ENCODE data around the gene NT5DC2.

The NT5DC2 gene

DNA sequence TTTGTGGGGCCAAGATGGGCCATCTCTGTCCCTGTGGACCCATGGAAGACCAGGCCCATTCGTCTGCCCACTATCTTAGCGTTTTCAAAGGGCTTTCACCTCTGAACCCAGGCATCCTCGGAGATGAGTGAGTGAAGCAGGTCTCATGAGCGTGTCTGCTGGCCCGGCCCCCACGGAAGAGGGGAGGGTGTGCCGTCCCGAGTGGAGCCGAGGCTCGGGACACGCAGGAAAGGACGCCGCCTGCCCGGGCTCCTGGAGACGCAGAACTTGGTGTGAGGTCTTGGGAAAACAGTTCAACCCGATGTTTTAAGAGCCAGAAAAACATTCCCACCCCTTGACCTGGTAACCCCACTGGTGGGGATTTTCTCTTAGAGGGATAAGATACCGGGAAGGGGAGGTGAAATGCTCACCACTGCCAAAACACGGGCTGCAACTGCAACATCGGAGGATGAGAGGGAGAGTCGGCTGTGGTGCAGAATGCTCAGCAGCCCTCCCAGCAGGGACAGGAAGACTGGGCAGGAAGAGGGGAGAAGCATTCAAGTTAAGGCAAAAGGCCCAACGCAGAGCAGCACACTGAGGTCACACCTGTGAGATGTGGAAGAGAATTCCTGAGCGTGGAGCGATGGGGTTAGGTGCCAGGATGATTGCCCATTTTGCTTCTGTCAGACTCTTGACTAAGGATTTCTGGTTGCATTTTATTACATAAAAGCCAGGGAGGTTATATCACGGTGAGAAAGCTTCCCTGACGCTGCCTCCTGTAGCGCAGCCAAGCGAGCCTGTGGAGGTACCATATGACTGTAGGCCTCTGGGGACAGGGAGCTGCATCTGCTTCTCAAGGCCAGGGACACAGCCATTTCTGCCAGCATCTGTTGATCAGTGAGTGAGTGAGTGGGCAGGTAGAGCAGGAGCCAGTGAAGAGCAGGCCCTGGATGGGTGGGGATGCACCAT is 52.6 kb downstream of the NT5DC2 start:
- Histone ChIP-seq H3K27ac (ENCODE audit: low read depth, low read length) (no peak overlapping the region), H3K36me3 (ENCODE audit: control insufficient read depth in 1 of 2, insufficient read depth in 2 of 2, low read length in 2 of 2) (peaks cover 57 to 83% of the 10 kb centered on the region in 2 donors), H3K9me3 (ENCODE audit: control insufficient read depth in 1 of 2, low read length in 2 of 2) (no peaks in the 10 kb centered on the region), H3K27me3 (ENCODE audit: control insufficient read depth in 1 of 2, insufficient read depth in 2 of 2, low read length in 2 of 2) (no peaks in the 10 kb centered on the region), H3K4me3 (ENCODE audit: low read depth in 1 of 2, low read length in 2 of 2) (no peak overlapping the region), H3K4me1 (ENCODE audit: control insufficient read depth in 1 of 2, insufficient read depth in 2 of 2, low read length in 2 of 2) (no peaks in the 10 kb centered on the region), H3K9ac (ENCODE audit: low read depth in 1 of 2, low read length in 2 of 2) (no peak overlapping the region)

DNA sequence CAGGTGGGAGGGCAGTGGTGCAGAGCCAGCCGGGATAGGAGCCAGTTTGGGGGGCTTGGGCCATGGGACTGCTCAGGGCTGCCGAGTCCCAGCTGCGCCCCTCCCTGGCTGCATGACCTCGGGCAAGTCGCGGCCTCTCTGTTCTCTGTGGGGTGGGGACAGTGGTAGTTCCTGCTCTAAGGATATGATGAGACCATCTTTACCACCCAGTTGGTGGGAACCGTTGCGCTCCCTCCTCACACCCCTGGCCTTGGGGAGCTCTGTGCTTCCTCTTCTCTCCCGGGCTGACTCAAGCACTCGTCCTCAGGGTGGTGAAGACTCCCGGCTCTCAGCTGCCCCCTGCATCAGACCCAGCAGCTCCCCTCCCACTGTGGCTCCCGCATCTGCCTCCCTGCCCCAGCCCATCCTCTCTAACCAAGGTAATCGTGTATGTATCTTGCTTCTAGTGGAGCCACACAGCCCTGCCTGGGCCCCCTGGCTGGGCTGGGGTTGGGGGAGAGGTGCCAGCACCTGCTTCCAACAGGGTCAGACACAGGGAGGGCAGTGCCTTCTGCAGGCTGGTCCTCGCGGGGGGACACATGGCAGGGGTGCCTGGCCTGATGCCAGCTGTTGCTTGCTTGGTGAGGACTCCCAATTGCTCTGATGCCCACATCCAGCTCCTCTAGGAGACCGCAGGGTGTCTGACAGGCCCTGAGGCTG is 53.6 kb downstream of the NT5DC2 start:
- Histone ChIP-seq H3K4me1 (ENCODE audit: control insufficient read depth in 1 of 2, insufficient read depth in 2 of 2, low read length in 2 of 2) (no peaks in the 10 kb centered on the region), H3K27me3 (ENCODE audit: control insufficient read depth in 1 of 2, insufficient read depth in 2 of 2, low read length in 2 of 2) (no peaks in the 10 kb centered on the region), H3K4me3 (ENCODE audit: low read depth in 1 of 2, low read length in 2 of 2) (no peak overlapping the region), H3K36me3 (ENCODE audit: control insufficient read depth in 1 of 2, insufficient read depth in 2 of 2, low read length in 2 of 2) (peaks cover 56 to 84% of the 10 kb centered on the region in 2 donors), H3K9ac (ENCODE audit: low read depth in 1 of 2, low read length in 2 of 2) (no peak overlapping the region), H3K9me3 (ENCODE audit: control insufficient read depth in 1 of 2, low read length in 2 of 2) (no peaks in the 10 kb centered on the region), H3K27ac (ENCODE audit: low read depth, low read length) (no peak overlapping the region)

DNA sequence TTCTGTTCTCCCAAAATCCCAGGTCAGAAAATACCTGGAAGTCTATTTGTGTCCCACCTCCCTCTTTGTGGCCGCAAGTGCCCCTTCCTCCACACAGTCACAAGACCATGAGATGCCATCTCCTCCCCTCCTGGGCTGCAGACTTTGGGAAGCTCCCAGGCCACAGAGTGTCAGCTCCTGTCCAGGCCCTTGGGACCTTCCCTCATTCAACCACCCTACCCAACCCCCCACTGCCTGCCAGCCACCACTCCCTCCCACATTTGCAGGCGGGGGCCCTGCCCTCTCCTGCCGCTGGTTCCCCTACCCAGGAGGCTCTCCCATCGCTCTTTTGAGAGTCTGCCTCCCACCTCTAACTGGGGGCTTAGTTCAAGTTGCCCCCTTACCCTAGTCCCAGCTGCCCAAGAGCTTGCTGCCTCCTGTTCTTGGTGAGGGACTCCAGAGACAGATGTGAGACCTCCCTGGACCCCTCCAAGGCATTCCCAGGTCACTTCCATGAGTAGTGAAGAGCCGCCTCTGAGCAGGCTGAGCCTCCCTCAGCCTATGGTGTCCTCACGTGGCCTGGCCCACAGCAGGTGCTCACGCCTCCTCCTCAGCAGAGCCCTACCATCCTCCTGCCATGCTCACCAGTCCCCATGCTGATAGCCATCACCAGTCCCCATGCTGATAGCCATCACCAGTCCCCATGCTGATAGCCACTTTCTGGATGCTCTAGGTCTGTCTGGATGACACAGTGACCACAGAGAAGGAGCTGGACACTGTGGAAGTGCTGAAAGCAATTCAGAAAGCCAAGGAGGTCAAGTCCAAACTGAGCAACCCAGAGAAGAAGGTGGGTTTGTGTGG is 54.4 kb downstream of the NT5DC2 start:
- H3K4me3 ChIP-seq (ENCODE audit: low read depth in 1 of 2, low read length in 2 of 2): no peak overlapping the region
- H3K36me3 ChIP-seq (ENCODE audit: control insufficient read depth in 1 of 2, insufficient read depth in 2 of 2, low read length in 2 of 2): peaks cover 60 to 88% of the 10 kb centered on the region in 2 donors
- no peaks in the 10 kb centered on the region for H3K9me3 ChIP-seq (ENCODE audit: control insufficient read depth in 1 of 2, low read length in 2 of 2)
- no peak overlapping the region for H3K27ac ChIP-seq (ENCODE audit: low read depth, low read length)
- H3K9ac ChIP-seq (ENCODE audit: low read depth in 1 of 2, low read length in 2 of 2): no peak overlapping the region
- H3K27me3 ChIP-seq (ENCODE audit: control insufficient read depth in 1 of 2, insufficient read depth in 2 of 2, low read length in 2 of 2): no peaks in the 10 kb centered on the region
- H3K4me1 ChIP-seq (ENCODE audit: control insufficient read depth in 1 of 2, insufficient read depth in 2 of 2, low read length in 2 of 2): no peaks in the 10 kb centered on the region

DNA sequence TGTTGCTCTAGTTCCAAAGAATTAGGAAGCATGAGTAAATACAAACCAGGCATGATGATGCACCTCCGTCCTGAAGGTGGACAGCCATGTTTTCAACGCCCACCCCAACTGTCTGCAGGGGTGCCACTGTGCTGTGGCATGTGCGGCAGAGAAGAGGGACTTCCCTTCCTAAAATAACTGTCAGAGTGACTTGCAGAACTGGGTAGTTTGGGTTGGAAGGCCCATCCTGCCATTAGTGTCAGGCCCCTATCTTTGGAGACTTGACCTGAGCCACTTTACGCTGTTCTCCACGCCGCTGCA is 55.9 kb downstream of the NT5DC2 start:
- Histone ChIP-seq H3K9me3 (ENCODE audit: control insufficient read depth in 1 of 2, low read length in 2 of 2) (no peaks in the 10 kb centered on the region), H3K4me1 (ENCODE audit: control insufficient read depth in 1 of 2, insufficient read depth in 2 of 2, low read length in 2 of 2) (no peaks in the 10 kb centered on the region), H3K9ac (ENCODE audit: low read depth in 1 of 2, low read length in 2 of 2) (no peak overlapping the region), H3K27ac (ENCODE audit: low read depth, low read length) (no peak overlapping the region), H3K36me3 (ENCODE audit: control insufficient read depth in 1 of 2, insufficient read depth in 2 of 2, low read length in 2 of 2) (peaks cover 66 to 92% of the 10 kb centered on the region in 2 donors), H3K4me3 (ENCODE audit: low read depth in 1 of 2, low read length in 2 of 2) (no peak overlapping the region), H3K27me3 (ENCODE audit: control insufficient read depth in 1 of 2, insufficient read depth in 2 of 2, low read length in 2 of 2) (no peaks in the 10 kb centered on the region)

DNA sequence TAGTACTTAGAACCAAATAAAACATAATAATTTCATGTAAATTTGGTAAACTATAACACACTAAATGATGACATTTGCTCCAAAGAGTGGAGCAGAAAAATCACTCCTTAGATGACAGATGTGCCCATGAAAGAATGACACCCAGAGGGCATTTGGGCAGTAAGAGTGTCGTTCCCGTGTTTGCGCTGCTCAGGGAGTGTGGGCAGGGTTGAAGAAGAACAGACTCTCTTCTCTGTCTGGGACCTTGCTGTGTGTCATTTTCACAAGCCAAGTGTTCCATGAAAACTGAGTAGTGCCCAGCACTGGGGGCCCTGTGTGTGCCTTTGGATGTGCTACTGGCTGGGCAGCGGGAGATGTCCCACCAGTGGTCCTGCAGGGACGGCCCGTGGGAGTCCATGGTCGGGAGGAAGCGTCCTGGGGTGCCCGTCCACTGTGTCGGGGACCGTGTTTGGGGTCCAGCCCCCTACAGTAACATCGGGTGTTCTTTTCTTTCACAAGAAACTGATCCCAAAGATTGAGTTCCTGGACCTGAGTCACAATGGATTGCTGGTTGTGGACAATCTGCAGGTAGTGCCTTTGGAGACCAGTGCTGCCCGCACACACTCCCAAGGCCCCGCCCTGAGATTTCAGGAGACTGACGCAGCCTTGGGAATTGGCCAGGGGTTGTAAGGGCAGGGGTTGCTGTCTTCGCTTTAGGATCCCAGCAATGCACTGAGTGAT is 56.4 kb downstream of the NT5DC2 start:
- no peaks in the 10 kb centered on the region for H3K27me3 ChIP-seq (ENCODE audit: control insufficient read depth in 1 of 2, insufficient read depth in 2 of 2, low read length in 2 of 2)
- no peak overlapping the region for H3K27ac ChIP-seq (ENCODE audit: low read depth, low read length)
- H3K4me3 ChIP-seq (ENCODE audit: low read depth in 1 of 2, low read length in 2 of 2): no peak overlapping the region
- peaks cover 70 to 92% of the 10 kb centered on the region in 2 donors for H3K36me3 ChIP-seq (ENCODE audit: control insufficient read depth in 1 of 2, insufficient read depth in 2 of 2, low read length in 2 of 2)
- H3K9me3 ChIP-seq (ENCODE audit: control insufficient read depth in 1 of 2, low read length in 2 of 2): no peaks in the 10 kb centered on the region
- H3K9ac ChIP-seq (ENCODE audit: low read depth in 1 of 2, low read length in 2 of 2): no peak overlapping the region
- H3K4me1 ChIP-seq (ENCODE audit: control insufficient read depth in 1 of 2, insufficient read depth in 2 of 2, low read length in 2 of 2): no peaks in the 10 kb centered on the region

Measured in duodenal mucosa (tissue), 2 donors.